HCT116 (cell line): ENCODE data around the gene UQCC2. TPM values are rescaled to one million over a fixed set of nuclear protein-coding genes. Genes with fewer than 3 reads are reported as not detected.
A peak's percentile ranks its signal among the peaks of the same experiment; 100 is the strongest.

Experiments
- ATAC-seq: fragments of 200-7000 bp; cut with Tn5 transposase; 2 replicates; pipeline ENCODE4 v1.9.1; 2020; ENCODE audit warnings: mild to moderate bottlenecking, moderate library complexity
- BruUV-seq: library from RNA; stranded (reverse); fragments of 400-500 nt; replicated peaks from 2 replicates; lab custom pipeline; 2021; lab: Mats Ljungman, UMichigan
- CTCF ChIA-PET: fragments of 300-600 bp; sonication (Branson Sonifier 250); formaldehyde crosslinking; loops from one replicate; lab custom pipeline; 2021; ENCODE audit warnings: antibody characterized with exemption; lab: Charles Lee
- POLR2A ChIA-PET: fragments of 300-600, 350-600 bp; sonication (Branson Sonifier 250); formaldehyde crosslinking; loops from one replicate; lab custom pipeline; 2021; ENCODE audit warnings: antibody characterized with exemption; lab: Charles Lee
- RAD21 ChIA-PET, 2 experiments: fragments of 300-600 bp; sonication (Branson Sonifier 250); formaldehyde crosslinking; loops; one replicate each; lab custom pipeline; 2023; ENCODE audit warnings: low total read pairs in 2 of 2; ENCODE audit not compliant: uncharacterized antibody in 2 of 2, unreplicated experiment in 2 of 2, low non-redundant PET in 1 of 2; lab: Charles Lee
- DNase-seq: peaks from one replicate; pipeline ENCODE4 v3.0.0-alpha.2; 2010; ENCODE audit warnings: low read depth, low spot score
- H2AFZ ChIP-seq: fragments of 200-600 bp; shearing (Covaris generic), sonication (generic); 2 replicates; pipeline ENCODE4 v1.6.1; 2017; ENCODE audit warnings: low read depth, mixed run types, mixed read lengths, antibody characterized with exemption, low read length; ENCODE audit not compliant: poor library complexity, severe bottlenecking
- H3K27ac ChIP-seq: 2 replicates; pipeline ENCODE4 v1.5.1; 2012; ENCODE audit warnings: low read depth, low read length
- H3K27me3 ChIP-seq: fragments of 200-600 bp; sonication (generic); 2 replicates; pipeline ENCODE4 v1.6.1; 2016; ENCODE audit warnings: mixed run types, low read length, mixed read lengths; ENCODE audit not compliant: insufficient read depth
- H3K36me3 ChIP-seq, 2 experiments: fragments of 200-500 bp in 1 of 2; fragments of 200-600 bp in 1 of 2; sonication (Bioruptor generic) in 1 of 2; sonication (generic) in 1 of 2; 2 replicates each; pipeline versions ENCODE4 v1.5.1 to v1.6.1; 2014 to 2016; ENCODE audit warnings: low read length in 2 of 2, inconsistent platforms in 1 of 2, mixed read lengths in 1 of 2, mixed run types in 1 of 2; ENCODE audit not compliant: insufficient read depth in 2 of 2, control insufficient read depth in 1 of 2
- H3K4me1 ChIP-seq, 2 experiments: fragments of 200-600 bp in 1 of 2; sonication (generic) in 1 of 2; 2 replicates each; pipeline versions ENCODE4 v1.5.1 to v1.6.1; 2012 to 2017; ENCODE audit warnings: low read length in 2 of 2, inconsistent platforms in 1 of 2, mild to moderate bottlenecking in 1 of 2, mixed read lengths in 1 of 2, mixed run types in 1 of 2, moderate library complexity in 1 of 2; ENCODE audit not compliant: insufficient read depth in 2 of 2, control insufficient read depth in 1 of 2
- H3K4me2 ChIP-seq: fragments of 200-600 bp; sonication (generic); 2 replicates; pipeline ENCODE4 v1.6.1; 2017; ENCODE audit warnings: mixed run types, low read length, mixed read lengths
- H3K4me3 ChIP-seq, 2 experiments: fragments of 200-600 bp in 1 of 2; sonication (generic) in 1 of 2; replicated peaks in 1 of 2; 2 replicates each; pipeline ENCODE4 v1.5.1; 2011 to 2016; ENCODE audit warnings: low read length in 2 of 2, control low read depth in 1 of 2, low read depth in 1 of 2, mild to moderate bottlenecking in 1 of 2, mixed read lengths in 1 of 2, mixed run types in 1 of 2
- H3K79me2 ChIP-seq: fragments of 200-600 bp; sonication (generic); 2 replicates; pipeline ENCODE4 v1.6.1; 2017; ENCODE audit warnings: mild to moderate bottlenecking, mixed run types, low read length, moderate library complexity, mixed read lengths; ENCODE audit not compliant: insufficient read depth
- H3K9ac ChIP-seq: fragments of 200-600 bp; sonication (generic); 2 replicates; pipeline ENCODE4 v1.6.1; 2016; ENCODE audit warnings: low read length, mixed read lengths
- H3K9me2 ChIP-seq: fragments of 200-600 bp; sonication (generic), shearing (Covaris generic); 2 replicates; pipeline ENCODE4 v1.6.1; 2017; ENCODE audit warnings: mixed run types, mild to moderate bottlenecking, moderate library complexity; ENCODE audit not compliant: insufficient read depth
- H3K9me3 ChIP-seq, 2 experiments: fragments of 200-500 bp in 1 of 2; fragments of 200-600 bp in 1 of 2; sonication (Bioruptor generic) in 1 of 2; sonication (generic) in 1 of 2; 2 replicates each; pipeline ENCODE4 v1.6.1; 2014 to 2017; ENCODE audit warnings: low read length in 2 of 2, mixed read lengths in 2 of 2, inconsistent platforms in 1 of 2, low read depth in 1 of 2, mild to moderate bottlenecking in 1 of 2, mixed run types in 1 of 2, moderate library complexity in 1 of 2; ENCODE audit not compliant: control insufficient read depth in 1 of 2, insufficient read depth in 1 of 2
- H4K20me1 ChIP-seq: fragments of 200-600 bp; sonication (generic), shearing (Covaris generic); 2 replicates; pipeline ENCODE4 v1.6.1; 2017; ENCODE audit warnings: mixed run types, mild to moderate bottlenecking, moderate library complexity; ENCODE audit not compliant: insufficient read depth
- CBX3 ChIP-seq: IDR thresholded peaks from 2 replicates; pipeline ENCODE4 v1.6.1; 2012; ENCODE audit warnings: low read depth
- CEBPB ChIP-seq: IDR thresholded peaks from 2 replicates; pipeline ENCODE4 v1.6.1; 2012; ENCODE audit warnings: low read depth
- EGR1 ChIP-seq: IDR thresholded peaks from 2 replicates; pipeline ENCODE4 v1.6.1; 2012; ENCODE audit warnings: low read depth
- ELF1 ChIP-seq: IDR thresholded peaks from 2 replicates; pipeline ENCODE4 v1.6.1; 2012; ENCODE audit warnings: low read depth, borderline replicate concordance
- EZH2 ChIP-seq: fragments of 200-600 bp; sonication (generic); IDR thresholded peaks from 2 replicates; pipeline ENCODE4 v1.6.1; 2017; ENCODE audit warnings: antibody characterized with exemption, mixed run types
- EZH2phosphoT487 ChIP-seq: fragments of 200-600 bp; IDR thresholded peaks from 2 replicates; pipeline ENCODE4 v1.6.1; 2018; ENCODE audit warnings: antibody characterized with exemption, borderline replicate concordance
- MAX ChIP-seq: IDR thresholded peaks from 2 replicates; pipeline ENCODE4 v1.6.1; 2012
- POLR2A ChIP-seq: IDR thresholded peaks from 2 replicates; pipeline ENCODE4 v1.7.0; 2011; ENCODE audit warnings: borderline replicate concordance; ENCODE audit not compliant: insufficient read depth, insufficient read length; ENCODE audit errors: extremely low read depth
- RAD21 ChIP-seq: IDR thresholded peaks from 2 replicates; pipeline ENCODE4 v1.6.1; 2012; ENCODE audit warnings: low read depth, mild to moderate bottlenecking
- REST ChIP-seq: IDR thresholded peaks from 2 replicates; pipeline ENCODE4 v1.6.1; 2012; ENCODE audit warnings: low read depth
- SIN3A ChIP-seq: IDR thresholded peaks from 2 replicates; pipeline ENCODE4 v1.6.1; 2012; ENCODE audit warnings: low read depth
- SP1 ChIP-seq: IDR thresholded peaks from 2 replicates; pipeline ENCODE4 v1.6.1; 2012; ENCODE audit warnings: low read depth
- YY1 ChIP-seq: IDR thresholded peaks from 2 replicates; pipeline ENCODE4 v1.6.1; 2011; ENCODE audit warnings: low read length, low read depth, moderate library complexity, mild to moderate bottlenecking; ENCODE audit not compliant: insufficient replicate concordance; ENCODE audit errors: extremely low read depth
- ZFX ChIP-seq: fragments of 450-650 bp; IDR thresholded peaks from 2 replicates; pipeline ENCODE4 v1.6.1; 2017
- intact Hi-C: fragments of 100-400 bp; cut with micrococcal nuclease; formaldehyde crosslinking; loops from 2 replicates; pipeline ENCODE4 v1.10.0; 2022
- total RNA-seq: library from RNA; stranded (reverse); gene quantifications from one replicate; pipeline ENCODE4 v1.2.1, GENCODE V29; 2021; ENCODE audit not compliant: unreplicated experiment
- TF ChIP-seq, protein P1 (sequence below): IDR thresholded peaks from 2 replicates; pipeline ENCODE4 v1.6.1; 2012
- TF ChIP-seq, protein P2 (sequence below), 3 experiments: fragments of 200-600 bp in 1 of 3; sonication (generic) in 1 of 3; IDR thresholded peaks in 2 of 3; conservative IDR thresholded peaks in 1 of 3; 2 replicates each; pipeline ENCODE4 v1.5.1; 2012 to 2017; ENCODE audit warnings: low read depth in 2 of 3, low read length in 2 of 3, antibody characterized with exemption in 1 of 3, borderline replicate concordance in 1 of 3, control low read depth in 1 of 3, mild to moderate bottlenecking in 1 of 3, mixed read lengths in 1 of 3, mixed run types in 1 of 3, moderate library complexity in 1 of 3; ENCODE audit not compliant: insufficient read depth in 1 of 3

Gene UQCC2
- total RNA-seq, 1 experiment from 2014 or later = 95.1 TPM

DNA sequence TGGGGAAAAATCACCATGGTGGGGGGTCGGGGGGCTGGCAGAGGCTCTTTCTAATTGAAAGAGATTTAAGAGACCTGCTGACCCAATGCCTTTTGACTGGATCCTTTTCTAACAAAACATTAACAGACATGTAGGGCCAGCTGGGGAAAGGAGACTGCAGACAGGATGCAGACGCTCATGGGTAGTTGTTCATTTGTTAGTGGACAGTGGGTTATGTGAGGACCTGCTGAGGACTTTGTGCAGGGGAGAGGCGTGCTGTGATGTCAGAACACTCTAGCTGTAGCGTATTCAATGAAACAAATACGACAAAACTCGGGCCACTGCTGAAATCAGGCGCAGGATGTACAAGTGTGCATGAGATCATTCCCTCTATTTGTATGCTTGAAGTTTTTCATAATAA is 34.0 kb upstream of the UQCC2 start:
- H4K20me1 ChIP-seq = no peaks in the 10 kb centered on the region
- intact Hi-C loops = no loop called here
- CTCF ChIA-PET = interaction anchor here (0.8 to 3.5 kb wide), 3 partner anchors 26 to 282 kb away, joined by 3 to 14 read pairs (median 3); no protein-coding TSS in a partner anchor

GRCh38 chr6:33744895-33745546 is 33.5 kb upstream of the UQCC2 start:
- H3K9me3 ChIP-seq = no peaks in the 10 kb centered on the region
- no peak overlapping the region for H3K4me3 ChIP-seq
- ChIA-PET RAD21 (interaction anchor here (0.7 to 1.4 kb wide), 2 partner anchors 16 to 777 kb away, joined by 3 to 8 read pairs; partner anchors contain the start of gene BRD2 (in 1 of the 2)), CTCF (interaction anchor here (1.2 to 3.5 kb wide), 6 partner anchors 14 to 282 kb away, joined by 3 to 14 read pairs (median 6); partner anchors contain the start of gene UQCC2), POLR2A (no interaction called here)
- peaks cover 6% of the 10 kb centered on the region; the same call in 1 of the 2 replicates for H3K27me3 ChIP-seq
- H3K4me1 ChIP-seq = peaks cover 2 to 9% of the 10 kb centered on the region in 2 experiments; a peak in 3 of 4 replicates
- H4K20me1 ChIP-seq = no peaks in the 10 kb centered on the region
- no peak overlapping the region for H3K4me2 ChIP-seq
- no TSS peak for BruUV-seq
- no peak overlapping the region for H3K27ac ChIP-seq
- H3K36me3 ChIP-seq = no peaks in the 10 kb centered on the region
- ATAC-seq (0 out of 2 replicates have a peak, but pooled peaks have one; percentile 20), DNase-seq (no peak)
- no peak overlapping the region for H3K9ac ChIP-seq
- H3K9me2 ChIP-seq = no peaks in the 10 kb centered on the region
- intact Hi-C loops = loop anchor here (1.0 kb wide), 1 partner anchor 409 kb away; no protein-coding TSS in a partner anchor
- no peaks in the 10 kb centered on the region for H3K79me2 ChIP-seq
- no peak overlapping the region for H2AFZ ChIP-seq
- TF ChIP-seq, protein P1, sequence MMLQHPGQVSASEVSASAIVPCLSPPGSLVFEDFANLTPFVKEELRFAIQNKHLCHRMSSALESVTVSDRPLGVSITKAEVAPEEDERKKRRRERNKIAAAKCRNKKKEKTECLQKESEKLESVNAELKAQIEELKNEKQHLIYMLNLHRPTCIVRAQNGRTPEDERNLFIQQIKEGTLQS = no peak
- TF ChIP-seq RAD21 (no peak), REST (no peak), CBX3 (no peak), EZH2 (no peak), MAX (no peak), ELF1 (no peak), ZFX (no peak), YY1 (no peak), SP1 (no peak)
- TF ChIP-seq, protein P2, sequence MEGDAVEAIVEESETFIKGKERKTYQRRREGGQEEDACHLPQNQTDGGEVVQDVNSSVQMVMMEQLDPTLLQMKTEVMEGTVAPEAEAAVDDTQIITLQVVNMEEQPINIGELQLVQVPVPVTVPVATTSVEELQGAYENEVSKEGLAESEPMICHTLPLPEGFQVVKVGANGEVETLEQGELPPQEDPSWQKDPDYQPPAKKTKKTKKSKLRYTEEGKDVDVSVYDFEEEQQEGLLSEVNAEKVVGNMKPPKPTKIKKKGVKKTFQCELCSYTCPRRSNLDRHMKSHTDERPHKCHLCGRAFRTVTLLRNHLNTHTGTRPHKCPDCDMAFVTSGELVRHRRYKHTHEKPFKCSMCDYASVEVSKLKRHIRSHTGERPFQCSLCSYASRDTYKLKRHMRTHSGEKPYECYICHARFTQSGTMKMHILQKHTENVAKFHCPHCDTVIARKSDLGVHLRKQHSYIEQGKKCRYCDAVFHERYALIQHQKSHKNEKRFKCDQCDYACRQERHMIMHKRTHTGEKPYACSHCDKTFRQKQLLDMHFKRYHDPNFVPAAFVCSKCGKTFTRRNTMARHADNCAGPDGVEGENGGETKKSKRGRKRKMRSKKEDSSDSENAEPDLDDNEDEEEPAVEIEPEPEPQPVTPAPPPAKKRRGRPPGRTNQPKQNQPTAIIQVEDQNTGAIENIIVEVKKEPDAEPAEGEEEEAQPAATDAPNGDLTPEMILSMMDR (IDR thresholded peaks at IDR 0.05 in 2 of 3, conservative IDR thresholded peaks at IDR 0.05 in 1 of 3; ENCODE audit: borderline replicate concordance in 1 of 3, insufficient read depth in 1 of 3, low read depth in 2 of 3, low read length in 2 of 3) = no peak

More for the DNA sequence above, 34.0 kb upstream of the UQCC2 start:
- Histone ChIP-seq H3K27me3 (peaks cover 6% of the 10 kb centered on the region; the same call in 1 of the 2 replicates), H3K9ac (no peak overlapping the region), H3K4me1 (peaks cover 2 to 9% of the 10 kb centered on the region in 2 experiments; a peak in 3 of 4 replicates), H3K9me3 (no peaks in the 10 kb centered on the region), H3K4me2 (no peak overlapping the region), H2AFZ (no peak overlapping the region), H3K4me3 (no peak overlapping the region), H3K36me3 (no peaks in the 10 kb centered on the region), H3K27ac (no peak overlapping the region), H3K79me2 (no peaks in the 10 kb centered on the region), H3K9me2 (no peaks in the 10 kb centered on the region)
- DNase-seq (no peak), ATAC-seq (no peak)
- BruUV-seq = no TSS peak
- POLR2A ChIA-PET = no interaction called here
- no peak for TF ChIP-seq POLR2A
- TF ChIP-seq SIN3A = no peak
- no peak for TF ChIP-seq CEBPB
- no peak for TF ChIP-seq EGR1
- no peak for TF ChIP-seq EZH2phosphoT487
- RAD21 ChIA-PET = no interaction called here
